ENCODE data around the gene GNB2. TPM values are rescaled to one million over a fixed set of nuclear protein-coding genes. Genes with fewer than 3 reads are reported as not detected.
A peak's percentile ranks its signal among the peaks of the same experiment; 100 is the strongest.

GNB2 gene
- total and polyA plus RNA-seq, 10 donors = 104 to 342 (median 242) TPM

DNA sequence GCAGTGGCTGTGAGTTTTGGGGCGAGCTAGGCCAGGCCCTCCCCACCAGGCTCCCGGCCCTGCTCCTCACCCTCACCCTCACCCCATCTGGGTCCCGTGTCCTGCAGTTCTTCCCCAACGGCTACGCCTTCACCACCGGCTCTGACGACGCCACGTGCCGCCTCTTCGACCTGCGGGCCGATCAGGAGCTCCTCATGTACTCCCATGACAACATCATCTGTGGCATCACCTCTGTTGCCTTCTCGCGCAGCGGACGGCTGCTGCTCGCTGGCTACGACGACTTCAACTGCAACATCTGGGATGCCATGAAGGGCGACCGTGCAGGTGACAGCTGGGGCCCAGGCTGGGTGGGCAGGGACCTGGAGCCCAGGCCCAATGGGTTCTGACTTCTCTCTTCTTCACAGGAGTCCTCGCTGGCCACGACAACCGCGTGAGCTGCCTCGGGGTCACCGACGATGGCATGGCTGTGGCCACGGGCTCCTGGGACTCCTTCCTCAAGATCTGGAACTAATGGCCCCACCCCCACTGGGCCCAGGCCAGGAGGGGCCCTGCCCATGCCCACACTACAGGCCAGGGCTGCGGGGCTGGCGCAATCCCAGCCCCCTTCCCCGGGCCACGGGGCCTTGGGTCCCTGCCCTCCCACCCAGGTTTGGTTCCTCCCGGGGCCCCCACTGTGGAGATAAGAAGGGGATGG is 4.9 kb downstream of the GNB2 start:
- intact Hi-C loops (cut with DNase I; ENCODE audit: low total_unique reads) = loop anchor here (10.0 kb wide), 1 partner anchor 64 kb away; the partner anchor contains the start of gene MOSPD3
- Histone ChIP-seq H3K27me3 (replicated peaks in 1 of 7) (no peaks in the 10 kb centered on the region), H3K4me1 (peaks cover 7 to 68% (median 42%) of the 10 kb centered on the region in 6 donors), H3K9me3 (no peaks in the 10 kb centered on the region), H3K36me3 (peaks cover 0 to 74% (median 70%) of the 10 kb centered on the region in 6 donors), H3K27ac (peak overlapping the region in 4 of 8 donors; percentile 58 to 100 (median 100)), H3K4me3 (no peak overlapping the region)
- TF ChIP-seq, protein P1, sequence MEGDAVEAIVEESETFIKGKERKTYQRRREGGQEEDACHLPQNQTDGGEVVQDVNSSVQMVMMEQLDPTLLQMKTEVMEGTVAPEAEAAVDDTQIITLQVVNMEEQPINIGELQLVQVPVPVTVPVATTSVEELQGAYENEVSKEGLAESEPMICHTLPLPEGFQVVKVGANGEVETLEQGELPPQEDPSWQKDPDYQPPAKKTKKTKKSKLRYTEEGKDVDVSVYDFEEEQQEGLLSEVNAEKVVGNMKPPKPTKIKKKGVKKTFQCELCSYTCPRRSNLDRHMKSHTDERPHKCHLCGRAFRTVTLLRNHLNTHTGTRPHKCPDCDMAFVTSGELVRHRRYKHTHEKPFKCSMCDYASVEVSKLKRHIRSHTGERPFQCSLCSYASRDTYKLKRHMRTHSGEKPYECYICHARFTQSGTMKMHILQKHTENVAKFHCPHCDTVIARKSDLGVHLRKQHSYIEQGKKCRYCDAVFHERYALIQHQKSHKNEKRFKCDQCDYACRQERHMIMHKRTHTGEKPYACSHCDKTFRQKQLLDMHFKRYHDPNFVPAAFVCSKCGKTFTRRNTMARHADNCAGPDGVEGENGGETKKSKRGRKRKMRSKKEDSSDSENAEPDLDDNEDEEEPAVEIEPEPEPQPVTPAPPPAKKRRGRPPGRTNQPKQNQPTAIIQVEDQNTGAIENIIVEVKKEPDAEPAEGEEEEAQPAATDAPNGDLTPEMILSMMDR (IDR thresholded peaks at IDR 0.05 in 8 of 11, conservative IDR thresholded peaks at IDR 0.05 in 3 of 11) = no peak
- TF ChIP-seq POLR2AphosphoS5 (IDR thresholded peaks at IDR 0.05) (peak; percentile 63 to 87 (median 76)), POLR2A (IDR thresholded peaks at IDR 0.05) (no peak)
- 76 to 85% (median 84%) methylated on average over 21 to 35 of the region's 35 CpGs for WGBS, 5 donors
- DNase-seq = peak; percentile 81

DNA sequence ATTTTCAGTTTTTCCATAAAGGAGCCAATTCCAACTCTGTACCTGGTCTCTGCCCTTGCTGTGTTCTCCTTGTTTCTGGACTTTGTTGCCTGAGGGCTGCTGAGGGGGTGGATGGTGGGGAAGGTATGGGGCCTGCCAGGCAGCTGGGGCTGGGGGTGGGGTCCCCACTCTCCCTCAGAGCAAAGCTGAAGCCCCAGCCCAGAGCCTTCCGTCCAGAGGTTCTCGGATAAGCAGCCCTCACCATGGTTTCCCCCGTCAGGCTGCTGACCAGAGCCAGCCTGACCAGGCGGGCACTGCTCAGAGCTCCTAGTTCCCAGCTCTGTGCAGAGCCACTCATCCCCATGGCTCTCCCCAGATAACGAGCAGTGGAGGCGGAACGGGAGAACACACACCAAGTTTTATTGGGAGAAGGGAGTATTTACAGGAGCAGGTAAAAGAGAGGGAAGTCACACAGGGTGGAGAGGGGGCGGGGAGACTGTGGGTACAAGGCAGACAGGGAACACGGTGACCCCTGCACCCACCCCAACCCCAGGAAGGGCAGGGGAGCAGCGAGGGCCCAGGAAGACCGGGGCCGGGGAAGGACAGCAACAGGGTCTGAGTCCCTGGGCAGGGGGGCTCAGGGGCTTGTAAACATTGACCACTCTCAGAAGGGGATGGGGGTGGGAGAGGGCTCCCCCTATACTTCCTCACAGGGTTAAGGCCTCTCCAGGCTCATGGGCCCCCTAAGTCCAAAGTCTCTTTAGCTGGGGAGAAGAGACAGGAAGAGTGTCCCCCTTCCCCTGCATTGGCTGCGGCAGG is 5.8 kb downstream of the GNB2 start:
- Histone ChIP-seq H3K4me1 (peaks cover 7 to 68% (median 41%) of the 10 kb centered on the region in 6 donors), H3K36me3 (peaks cover 0 to 83% (median 79%) of the 10 kb centered on the region in 6 donors), H3K27me3 (replicated peaks in 1 of 7) (no peaks in the 10 kb centered on the region), H3K4me3 (no peak overlapping the region), H3K27ac (peak overlapping the region in 6 of 8 donors; percentile 11 to 100 (median 63)), H3K9me3 (no peaks in the 10 kb centered on the region)
- peak; percentile 77 for DNase-seq
- TF ChIP-seq POLR2A (IDR thresholded peaks at IDR 0.05) (no peak), POLR2AphosphoS5 (IDR thresholded peaks at IDR 0.05) (peak; percentile 15 to 76 (median 44))
- WGBS, 5 donors = 74 to 83% (median 78%) methylated on average over 13 of the region's 13 CpGs
- intact Hi-C loops (cut with DNase I; ENCODE audit: low total_unique reads) = loop anchor here (10.0 kb wide), 1 partner anchor 65 kb away; the partner anchor contains the start of gene MOSPD3

DNA sequence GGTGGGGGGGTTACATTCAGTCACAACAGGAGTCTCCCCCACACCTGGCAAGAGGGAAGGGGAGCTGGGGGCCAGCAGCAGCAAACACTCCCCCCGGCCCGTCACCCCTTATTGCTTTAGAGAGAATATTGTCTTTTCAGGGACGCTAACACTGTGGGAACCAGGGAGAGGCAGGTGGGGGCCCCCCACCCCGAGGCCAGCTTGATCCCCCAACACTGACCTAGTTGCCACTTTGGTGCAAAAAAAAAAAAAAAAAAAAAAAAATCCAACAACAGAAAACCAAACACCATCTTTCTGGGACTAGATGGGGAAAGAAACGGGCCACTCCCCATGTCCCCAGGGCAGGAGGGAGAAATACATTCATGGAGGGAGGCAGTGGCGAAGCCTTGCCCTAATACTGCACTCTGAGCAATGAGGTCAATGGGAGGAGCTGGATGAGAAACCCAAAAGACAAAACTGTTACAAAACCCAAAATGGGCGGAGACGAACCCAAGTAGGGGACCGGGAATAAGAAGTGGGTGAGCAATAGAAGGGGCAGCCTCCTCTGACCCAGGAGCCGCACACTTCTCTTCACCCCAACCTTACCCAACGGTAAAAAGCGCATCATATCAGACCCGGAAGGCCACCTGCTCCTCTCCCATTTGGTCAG is 6.5 kb downstream of the GNB2 start:
- DNase-seq = no peak
- intact Hi-C loops (cut with DNase I; ENCODE audit: low total_unique reads) = loop anchor here (10.0 kb wide), 1 partner anchor 65 kb away; the partner anchor contains the start of gene MOSPD3
- Histone ChIP-seq H3K9me3 (no peaks in the 10 kb centered on the region), H3K36me3 (peaks cover 0 to 90% (median 86%) of the 10 kb centered on the region in 6 donors), H3K27ac (peak overlapping the region in 6 of 8 donors; percentile 18 to 100 (median 63)), H3K4me3 (no peak overlapping the region), H3K4me1 (peaks cover 7 to 68% (median 41%) of the 10 kb centered on the region in 6 donors), H3K27me3 (replicated peaks in 1 of 7) (no peaks in the 10 kb centered on the region)
- 68 to 82% (median 71%) methylated on average over 13 of the region's 13 CpGs for WGBS, 5 donors
- TF ChIP-seq POLR2AphosphoS5 (IDR thresholded peaks at IDR 0.05) = no peak
- TF ChIP-seq, protein P1 (IDR thresholded peaks at IDR 0.05 in 8 of 11, conservative IDR thresholded peaks at IDR 0.05 in 3 of 11) = no peak
- no peak for TF ChIP-seq POLR2A (IDR thresholded peaks at IDR 0.05)

DNA sequence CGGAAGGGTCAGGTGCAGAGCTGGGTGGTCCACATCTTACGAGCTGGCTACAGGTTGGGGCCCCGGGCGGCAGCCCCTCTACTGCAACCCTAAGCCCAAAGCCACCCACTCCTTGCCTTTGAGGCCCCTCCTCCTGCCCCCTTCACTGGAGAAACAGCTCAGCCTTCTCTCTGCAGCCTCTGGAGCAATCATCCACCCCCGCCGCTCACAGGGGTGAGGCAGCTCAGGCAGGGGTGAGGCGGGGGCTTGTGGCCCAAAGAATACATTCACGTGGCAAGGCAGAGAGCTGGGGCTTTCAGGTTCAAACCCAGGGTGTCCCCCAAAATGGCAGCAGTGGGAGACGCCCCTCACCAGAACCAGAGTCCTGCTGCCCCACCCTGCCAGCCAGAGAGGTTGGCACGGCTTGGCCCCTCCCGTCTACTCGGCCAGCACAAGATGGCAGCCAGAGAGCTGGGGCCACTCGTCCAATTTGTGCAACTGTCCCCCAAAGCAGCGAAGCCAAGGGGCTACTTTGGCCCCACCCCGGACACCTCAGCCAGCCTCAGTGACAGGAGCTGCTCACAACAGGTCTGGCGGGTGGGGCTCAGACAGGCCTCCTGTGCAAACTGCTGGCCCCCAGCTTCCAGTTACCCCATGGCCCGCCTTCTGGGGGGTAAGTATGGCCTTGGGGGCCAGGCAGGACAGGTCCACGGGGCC is 7.2 kb downstream of the GNB2 start:
- WGBS, 5 donors = 80 to 89% (median 84%) methylated on average over 13 to 18 of the region's 18 CpGs
- peak; percentile 81 for DNase-seq
- Histone ChIP-seq H3K27me3 (replicated peaks in 1 of 7) (no peaks in the 10 kb centered on the region), H3K36me3 (peaks cover 0 to 97% (median 93%) of the 10 kb centered on the region in 6 donors), H3K9me3 (no peaks in the 10 kb centered on the region), H3K27ac (peak overlapping the region in 6 of 8 donors; percentile 18 to 100 (median 63)), H3K4me1 (peaks cover 7 to 63% (median 37%) of the 10 kb centered on the region in 6 donors), H3K4me3 (no peak overlapping the region)
- intact Hi-C loops (cut with DNase I; ENCODE audit: low total_unique reads) = no loop called here
- TF ChIP-seq POLR2AphosphoS5 (IDR thresholded peaks at IDR 0.05) (peak; percentile 69 to 87 (median 74)), POLR2A (IDR thresholded peaks at IDR 0.05) (no peak)

Measured in spleen (tissue), 11 donors.